Stromal cell of bone marrow (primary cell): Measurements from ENCODE around the gene APAF1.

Experiments used
- DNase-seq: peaks from one replicate; pipeline ENCODE4 v3.0.0-alpha.2; 2012; ENCODE audit warnings: low read depth

The APAF1 gene

DNA sequence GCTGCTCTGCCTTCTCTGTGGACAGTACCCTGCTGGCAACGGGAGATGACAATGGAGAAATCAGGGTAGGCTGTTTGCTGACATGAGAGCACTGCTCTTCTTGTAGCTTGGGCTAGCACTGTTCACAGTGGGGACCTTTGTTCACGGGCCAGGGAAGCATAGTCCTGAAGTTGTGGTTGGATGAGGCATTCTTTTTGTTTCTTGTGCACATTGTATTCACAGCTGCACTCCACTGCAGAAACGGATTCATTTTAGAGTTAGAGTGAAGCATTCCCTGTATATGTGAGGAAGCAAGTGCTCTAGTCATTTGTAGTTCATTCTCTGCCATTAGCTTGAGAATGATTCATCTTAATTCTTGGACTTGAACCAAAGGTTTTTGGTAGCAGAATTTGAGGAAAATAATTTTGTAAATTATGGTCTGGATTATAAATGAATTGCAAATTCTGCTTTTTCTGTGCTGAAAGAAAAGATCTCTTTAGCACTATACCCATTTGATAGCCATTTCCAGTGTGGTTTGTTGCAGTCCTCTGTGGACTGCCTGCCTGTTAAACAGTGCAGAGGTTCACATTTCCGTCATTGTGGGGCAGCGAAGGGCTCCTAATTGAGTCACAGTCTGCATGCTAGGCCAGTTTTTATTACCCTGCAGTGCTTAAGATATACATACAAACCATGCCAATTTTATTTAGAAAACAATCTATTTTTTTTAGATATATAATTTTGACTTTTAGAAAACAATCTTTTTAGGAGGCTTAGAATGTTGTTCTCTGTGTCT lies 80.6 kb downstream of the APAF1 start:
- peak; percentile 63 for DNase-seq

DNA sequence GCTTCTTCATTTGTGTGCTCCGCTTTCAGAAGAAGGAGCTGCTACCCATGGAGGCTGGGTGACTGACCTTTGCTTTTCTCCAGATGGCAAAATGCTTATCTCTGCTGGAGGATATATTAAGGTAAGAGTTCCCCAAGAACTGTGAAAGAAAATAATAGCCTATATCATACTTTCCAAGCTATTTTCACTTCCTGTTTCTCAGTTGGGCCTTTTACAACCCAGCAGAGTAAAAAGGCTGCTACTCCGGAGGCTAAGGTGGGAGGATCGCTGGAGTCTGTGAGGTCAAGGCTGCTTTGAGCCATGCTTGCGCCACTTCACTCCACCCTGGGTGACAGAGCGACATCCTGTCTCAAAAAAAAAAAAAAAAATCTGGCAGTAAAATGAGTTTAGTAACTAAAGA lies 82.1 kb downstream of the APAF1 start:
- DNase-seq: no peak

DNA sequence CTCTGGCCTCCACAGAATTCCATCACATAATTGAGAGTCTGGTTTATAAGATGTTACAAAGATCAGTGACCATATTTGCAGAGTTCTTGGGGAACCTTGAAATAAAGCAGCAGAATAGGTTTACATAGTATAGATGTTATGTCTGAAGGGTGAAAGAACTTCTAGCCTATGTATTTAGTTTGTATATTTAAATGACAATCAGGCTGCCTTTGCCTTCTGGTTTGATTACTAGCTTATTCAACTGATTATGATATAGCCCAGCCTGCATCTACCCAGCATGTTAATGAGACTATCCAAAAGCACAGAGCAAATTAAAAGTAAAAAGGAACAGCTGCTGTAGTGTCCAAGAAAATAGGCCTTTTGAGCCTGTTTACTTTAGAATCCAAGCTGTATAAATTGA lies 85.3 kb downstream of the APAF1 start:
- no peak for DNase-seq

DNA sequence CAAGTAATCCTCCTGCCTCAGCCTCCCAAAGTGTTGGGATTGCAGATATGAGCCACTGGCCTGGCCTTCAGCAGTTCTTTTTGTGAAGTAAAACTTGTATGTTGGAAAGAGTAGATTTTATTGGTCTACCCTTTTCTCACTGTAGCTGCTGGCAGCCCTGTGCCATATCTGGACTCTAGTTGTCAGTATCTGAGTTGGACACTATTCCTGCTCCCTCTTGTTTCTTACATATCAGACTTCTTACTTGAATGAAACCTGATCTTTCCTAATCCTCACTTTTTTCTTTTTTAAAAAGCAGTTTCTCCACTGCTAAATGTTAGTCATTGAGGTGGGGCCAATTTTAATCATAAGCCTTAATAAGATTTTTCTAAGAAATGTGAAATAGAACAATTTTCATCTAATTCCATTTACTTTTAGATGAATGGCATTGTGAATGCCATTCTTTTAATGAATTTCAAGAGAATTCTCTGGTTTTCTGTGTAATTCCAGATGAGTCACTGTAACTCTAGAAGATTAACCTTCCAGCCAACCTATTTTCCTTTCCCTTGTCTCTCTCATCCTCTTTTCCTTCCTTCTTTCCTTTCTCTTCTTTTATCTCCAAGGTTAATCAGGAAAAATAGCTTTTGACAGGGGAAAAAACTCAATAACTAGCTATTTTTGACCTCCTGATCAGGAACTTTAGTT lies 88.7 kb downstream of the APAF1 start:
- DNase-seq: no peak

DNA sequence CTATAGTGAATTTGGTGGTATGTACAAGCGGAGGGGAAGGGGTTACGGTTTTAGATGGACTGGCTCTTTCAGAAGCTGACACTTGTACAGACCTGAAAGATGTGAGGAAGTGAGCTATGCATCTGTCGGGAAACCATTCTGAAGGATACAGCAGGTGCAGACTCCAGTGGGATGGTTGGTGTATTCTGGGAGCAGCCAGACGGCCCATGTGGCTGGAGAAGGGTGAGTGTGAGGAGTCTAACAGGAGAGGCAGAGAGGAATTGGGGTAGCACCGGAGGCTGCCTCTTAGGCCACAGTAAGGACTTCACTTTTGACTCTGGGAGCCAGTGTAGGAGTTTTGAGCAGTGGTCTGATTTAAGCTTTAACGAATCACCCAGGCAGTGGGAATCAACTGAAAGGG lies 90.7 kb downstream of the APAF1 start:
- no peak for DNase-seq

DNA sequence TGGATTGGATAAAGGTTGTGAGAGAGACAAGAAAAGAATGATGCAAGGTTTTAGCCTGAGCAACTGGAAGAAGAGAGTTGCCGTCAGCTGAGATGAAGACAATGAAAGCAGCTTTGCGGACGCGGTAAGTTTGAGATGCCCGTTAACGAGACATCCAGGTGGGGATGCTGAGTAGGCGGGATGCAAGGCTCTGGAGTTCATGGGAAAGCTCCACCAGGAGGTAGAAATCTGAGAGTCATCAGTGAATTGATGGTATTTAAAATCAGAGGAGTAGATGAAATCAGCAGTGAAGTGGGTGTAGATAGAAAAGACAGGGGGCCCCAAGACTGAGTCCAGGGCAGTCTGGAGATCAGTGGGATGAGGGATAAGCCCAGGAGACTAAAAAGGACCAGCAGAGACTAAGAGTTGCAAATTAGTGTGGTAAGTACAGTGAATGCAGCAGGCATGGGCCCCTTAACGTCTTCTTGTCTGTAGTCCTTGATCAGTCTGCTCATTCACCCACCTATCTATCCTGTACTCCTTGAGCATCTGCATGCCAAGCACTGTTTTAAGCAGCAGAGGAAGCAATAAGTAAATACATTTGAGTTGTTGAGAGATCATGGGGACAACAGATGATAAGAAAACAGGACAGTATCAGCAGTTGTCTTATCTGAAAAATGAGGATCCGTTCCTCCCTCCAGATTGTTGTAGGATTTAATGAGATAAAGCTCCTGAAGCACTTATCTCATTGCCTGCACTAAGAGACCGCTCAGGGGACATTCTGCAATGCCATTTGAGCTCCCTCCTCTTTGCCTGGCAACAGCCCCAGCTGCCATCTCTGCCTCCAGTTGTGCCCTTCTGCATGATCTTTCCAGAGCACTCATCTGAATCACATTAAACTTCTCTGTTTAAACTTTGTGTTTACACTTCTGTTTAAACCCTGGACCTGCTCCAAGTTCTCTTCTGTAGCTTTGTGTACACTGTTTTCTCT lies 91.5 kb downstream of the APAF1 start:
- DNase-seq: no peak

DNA sequence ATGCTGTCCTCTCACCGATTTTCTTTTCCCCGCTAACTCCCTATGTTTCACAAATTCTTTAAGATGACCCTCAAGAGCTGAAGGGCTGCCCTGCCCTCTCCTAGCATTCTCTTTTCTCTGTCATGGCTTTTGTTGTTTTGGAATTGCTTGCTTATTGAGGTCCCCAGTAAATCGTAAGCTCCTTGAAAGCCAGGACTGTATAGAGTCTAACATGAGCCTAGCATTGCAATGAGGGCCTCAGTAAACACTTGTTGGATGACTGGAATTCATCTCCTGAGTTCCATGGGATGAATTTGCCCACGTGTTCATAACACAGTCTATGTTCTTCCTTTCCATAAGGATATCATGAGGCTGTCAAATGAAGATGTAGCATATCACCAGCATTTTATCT lies 92.2 kb downstream of the APAF1 start:
- DNase-seq: no peak

DNA sequence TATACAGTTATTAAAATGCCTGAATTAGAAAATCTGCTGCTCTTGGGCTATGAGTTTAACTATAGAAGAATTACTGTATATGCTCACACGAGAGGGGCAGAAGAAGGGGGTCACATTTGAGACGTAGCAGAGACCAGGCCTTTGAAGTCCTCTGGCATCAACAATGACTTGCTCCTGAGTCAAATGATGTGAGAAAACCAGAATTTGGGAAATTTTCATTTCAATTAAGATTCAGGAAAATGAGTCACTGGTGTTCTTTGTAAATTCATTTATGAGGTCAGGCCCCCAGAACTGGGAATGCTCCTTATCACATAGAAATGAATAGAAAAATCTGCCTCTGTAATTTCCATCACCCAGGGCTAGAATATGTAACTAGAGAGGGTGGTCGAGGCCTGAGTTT lies 92.9 kb downstream of the APAF1 start:
- DNase-seq: no peak

DNA sequence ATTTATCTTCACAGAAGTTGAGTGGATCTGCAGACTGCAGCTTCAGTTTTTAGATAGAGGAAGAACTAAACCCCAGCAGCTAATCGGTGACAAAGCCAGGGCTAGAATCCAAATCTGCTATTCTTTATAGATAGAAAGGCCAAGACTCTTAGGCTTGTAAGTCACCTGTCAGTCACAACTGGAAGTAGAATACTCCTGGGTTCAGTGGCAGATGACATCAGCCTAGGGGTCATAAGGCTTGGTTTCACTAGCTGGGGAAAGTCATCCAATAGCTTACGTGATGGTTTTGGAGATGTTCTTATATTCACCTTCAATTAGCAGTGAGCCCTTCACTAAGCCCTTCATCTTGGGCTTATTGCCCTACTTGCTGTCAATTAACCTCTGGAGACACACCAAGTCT lies 93.4 kb downstream of the APAF1 start:
- DNase-seq: no peak

DNA sequence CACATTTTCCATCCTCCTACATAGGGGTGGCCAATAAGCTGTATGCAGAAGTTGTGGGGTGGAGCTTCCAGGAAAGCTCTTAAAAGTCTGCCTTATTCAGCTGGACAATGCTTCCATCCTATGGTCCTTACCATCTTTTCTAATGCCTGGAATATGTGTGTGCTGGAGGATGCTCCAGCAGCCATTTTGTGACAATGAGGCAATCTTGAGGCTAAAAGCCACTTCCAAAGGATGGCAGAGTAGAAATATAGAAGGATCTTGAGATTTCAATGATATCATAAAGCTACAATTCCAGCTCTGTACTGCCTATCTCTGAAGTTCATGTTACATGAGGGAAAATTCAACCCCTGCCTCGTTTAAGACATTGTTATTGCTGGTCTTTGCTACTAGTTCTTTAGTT lies 95.7 kb downstream of the APAF1 start:
- DNase-seq: no peak

DNA sequence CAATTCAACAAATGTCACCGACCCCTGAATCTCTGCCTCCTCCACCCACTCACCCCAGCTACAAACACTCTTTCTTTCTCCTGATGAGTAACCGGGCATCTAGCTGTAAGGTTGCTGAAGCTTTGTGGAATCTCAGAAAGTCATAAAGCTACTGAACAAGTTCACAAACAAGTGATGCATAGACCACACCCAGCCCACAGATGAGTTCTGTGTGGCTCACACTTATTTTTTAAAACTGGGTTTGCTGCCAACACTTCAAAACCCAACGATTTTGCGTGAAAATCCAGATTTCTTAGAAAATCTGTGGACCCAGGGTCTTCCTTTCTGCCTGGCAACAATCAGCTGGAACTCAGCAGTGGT lies 96.1 kb downstream of the APAF1 start:
- DNase-seq: no peak

DNA sequence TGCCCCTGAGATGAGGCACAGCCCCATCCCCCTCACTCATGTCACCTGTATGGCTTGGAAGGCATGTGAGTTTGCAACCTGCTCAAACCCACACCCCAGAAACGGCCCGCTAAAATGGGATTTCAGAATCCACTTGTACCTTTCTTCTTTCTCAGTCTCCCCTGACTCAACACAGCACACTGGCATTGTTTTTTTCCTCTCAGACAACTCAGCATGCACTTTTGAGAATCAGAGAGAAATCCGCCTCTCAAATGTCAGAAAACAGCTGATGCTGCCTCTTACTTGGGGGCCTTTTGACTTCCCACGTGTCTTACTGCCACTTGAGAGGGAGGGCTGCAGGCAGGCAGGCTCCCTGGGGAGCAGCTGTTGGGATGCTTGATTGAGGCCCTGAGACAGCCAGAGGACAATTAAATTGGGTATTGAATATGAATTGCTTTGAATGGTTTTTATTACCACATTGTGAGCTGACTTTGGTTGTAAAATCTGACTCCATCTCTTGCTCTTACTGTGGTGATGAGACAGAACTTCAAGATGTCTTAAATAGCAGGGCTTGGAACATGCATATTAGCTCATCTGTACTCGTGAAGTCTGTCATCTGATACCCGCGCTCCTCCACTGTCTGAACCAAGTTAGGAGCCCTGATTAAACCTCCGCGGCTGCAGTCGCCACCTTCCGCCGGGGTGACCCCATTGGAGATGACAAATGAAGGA lies 96.6 kb downstream of the APAF1 start:
- no peak for DNase-seq

DNA sequence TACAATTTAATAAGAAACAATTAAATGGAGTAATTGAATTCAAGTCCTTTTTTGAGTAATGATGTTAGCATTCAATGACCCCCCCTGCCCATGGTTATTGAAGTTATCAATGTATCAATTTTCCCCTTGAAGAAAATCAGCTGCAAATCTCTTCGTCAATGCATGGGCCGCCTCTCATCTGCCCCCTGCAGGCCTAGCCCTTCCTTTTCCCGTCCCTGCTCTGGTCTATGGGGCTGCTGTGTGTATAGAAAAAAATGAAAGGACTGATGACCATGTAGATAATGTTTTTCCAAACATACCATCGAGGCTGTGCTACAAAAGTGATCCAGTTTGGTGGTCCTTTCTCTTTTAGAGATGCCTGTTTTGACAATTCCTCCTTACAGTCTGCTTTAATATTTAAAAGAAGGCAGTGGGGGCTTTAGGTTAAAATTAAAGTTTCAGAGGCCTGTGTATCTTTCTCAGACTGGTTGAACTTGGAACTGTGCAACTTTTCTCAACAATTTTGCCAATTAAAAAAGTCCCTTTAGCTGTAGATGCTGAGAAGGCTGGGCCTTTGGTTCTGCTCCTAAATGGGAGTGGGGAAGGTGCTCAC lies 98.4 kb downstream of the APAF1 start:
- DNase-seq: no peak

DNA sequence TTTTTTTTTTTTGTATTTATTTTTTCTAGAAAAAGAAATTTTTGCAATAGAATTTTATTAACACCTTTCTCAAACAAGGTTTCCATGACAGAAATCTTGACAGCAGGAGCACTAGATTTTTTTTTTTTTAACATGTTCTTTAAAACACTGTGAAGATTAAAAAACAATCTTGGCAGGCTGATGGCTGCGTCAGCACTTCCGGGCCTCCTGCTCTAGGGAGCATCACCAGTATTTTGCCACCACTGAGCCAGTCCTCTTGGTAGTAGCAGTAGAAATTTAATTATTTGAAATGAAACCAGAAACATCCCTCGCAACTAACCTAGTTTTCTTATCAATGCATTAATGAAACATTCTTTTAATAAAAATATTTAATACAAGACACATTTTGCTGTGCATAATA lies 99.6 kb downstream of the APAF1 start:
- DNase-seq: no peak

DNA sequence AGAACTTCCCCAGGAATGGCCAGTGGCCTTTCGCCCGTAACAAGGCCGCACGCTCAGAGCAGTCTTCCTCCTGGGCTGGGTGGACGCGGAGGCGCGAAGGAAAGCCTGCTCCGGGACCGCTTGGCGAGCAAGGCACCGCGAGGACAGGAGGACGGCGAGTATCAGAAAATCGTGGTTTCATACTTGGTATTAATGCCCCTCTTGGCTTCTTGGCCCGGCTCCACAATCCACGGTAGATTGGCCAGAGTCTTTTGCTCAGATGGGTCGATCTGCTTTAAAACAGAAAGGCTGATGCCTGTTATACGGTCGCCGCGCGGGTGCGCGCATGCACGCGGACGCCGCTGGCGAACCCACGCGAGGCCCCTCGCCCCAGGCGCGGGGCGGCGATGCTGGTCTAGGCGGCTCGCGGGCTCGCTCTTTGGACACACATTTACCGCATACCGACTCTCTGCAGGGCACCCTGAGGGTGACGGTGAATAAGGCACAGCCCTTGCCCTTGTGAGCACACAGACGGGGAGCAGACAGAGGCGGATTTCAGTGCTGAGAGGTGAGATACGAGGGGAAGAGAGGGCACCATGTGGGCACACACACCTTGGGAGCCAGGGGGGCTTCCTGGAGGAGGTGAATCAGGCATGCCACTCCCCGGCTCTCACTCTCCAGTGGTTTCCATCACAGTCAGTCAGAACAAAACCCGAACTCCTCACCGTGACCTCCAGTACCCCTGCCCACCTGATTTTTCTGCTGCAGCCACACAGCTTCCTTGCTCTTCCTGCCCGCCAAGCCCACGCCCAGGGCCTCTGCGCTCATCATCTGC lies 100.7 kb downstream of the APAF1 start:
- no peak for DNase-seq

DNA sequence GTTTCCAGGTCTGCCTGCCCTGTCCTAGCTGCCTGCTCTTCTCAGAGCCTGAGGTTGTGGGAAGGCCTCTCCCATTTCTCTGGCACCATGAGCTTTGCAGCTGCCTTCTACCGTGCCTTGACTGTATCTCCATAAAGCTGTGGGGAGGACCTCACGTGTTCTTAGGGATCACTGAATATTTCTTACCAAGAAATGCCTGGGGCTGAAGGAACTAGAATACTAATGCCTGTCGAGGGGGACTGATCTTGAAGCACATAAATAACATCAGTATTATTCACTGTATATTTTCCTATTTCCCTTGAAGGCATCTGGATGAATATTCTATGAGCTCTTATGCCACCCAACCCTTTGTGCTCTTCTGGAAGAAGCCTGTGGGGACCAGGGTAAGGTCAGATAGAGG lies 103.4 kb downstream of the APAF1 start:
- DNase-seq: no peak

DNA sequence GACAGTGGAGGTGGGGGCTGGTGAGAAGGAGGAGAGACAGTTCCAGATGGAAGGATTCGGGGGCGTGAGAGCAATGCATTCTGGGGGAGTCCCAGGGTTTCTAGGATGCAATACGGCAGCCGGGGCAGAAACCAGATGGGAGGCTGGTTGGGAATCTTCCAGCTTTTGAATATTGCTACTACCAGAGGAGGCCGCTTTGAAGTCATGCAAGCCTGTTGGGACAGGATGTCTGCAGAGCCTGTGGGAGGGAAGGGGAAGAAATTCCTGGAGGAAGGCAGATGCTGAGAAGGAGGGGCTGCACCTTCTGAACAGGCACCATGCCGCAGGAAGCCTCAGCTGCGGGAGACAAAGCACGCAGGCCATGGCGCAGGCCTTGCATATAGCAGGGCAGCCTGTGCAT lies 105.4 kb downstream of the APAF1 start:
- no peak for DNase-seq

DNA sequence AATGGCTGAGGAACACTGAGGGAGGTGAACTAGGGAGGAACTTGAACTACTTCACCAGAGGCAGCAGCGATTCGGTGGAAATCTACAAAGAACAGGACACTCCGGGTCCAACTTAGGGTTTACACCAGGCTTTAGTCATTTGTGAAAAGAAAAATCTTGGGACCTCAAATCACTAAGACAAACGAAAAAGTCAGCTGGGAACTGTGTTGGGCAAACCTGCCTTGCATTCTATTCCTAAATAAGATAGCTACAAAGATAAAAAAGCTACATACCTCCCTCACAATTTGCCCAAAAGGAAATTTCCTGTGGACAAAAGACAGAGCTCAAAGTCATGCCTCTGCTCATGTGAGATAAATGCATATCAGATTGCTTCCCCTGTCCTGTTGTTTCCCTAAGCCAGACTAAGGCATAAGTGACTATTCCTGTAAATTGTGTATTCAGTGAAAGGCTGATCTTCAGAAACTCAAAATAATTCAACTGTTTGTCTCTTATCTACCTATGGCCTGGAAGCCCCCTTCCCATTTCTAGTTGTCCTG lies 106.6 kb downstream of the APAF1 start:
- no peak for DNase-seq

DNA sequence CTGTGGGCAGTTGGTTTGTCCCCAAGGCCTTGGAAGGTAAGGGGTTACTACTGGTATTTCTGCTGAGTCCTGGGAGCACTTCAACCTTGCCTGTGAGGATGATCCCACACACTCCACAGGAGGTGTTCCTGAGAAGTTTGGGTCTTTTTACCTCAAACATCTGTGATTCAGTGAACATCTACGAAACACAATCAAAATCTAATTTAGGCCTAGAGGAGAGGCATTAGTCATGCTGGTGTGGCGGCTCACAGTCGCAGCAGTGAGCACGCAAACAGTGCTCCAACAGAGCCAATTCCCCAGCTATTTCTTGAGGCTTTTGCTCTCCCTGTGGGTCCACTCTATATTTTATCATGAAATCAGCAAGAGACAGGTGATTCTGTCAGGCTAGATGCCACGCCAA lies 107.6 kb downstream of the APAF1 start:
- DNase-seq: peak; percentile 24

DNA sequence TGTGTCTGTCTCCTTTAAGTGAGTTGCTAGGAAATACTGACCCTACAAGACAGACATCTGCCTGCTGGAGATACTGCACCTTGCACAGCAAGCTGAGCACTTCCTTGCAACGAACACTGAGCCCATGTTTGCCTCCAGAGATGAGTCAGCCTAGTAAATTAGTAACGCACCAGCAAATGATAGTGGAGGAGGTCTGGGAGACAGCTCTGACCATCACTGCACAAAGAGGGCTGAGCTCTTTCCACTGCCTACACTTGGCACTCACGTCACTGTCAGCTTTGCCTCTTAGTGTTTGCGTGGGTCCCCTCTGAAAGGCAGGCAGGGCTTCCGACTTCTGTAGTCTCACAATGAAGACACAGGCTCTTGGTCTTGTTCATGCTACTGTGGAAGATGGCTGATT lies 109.0 kb downstream of the APAF1 start:
- no peak for DNase-seq

DNA sequence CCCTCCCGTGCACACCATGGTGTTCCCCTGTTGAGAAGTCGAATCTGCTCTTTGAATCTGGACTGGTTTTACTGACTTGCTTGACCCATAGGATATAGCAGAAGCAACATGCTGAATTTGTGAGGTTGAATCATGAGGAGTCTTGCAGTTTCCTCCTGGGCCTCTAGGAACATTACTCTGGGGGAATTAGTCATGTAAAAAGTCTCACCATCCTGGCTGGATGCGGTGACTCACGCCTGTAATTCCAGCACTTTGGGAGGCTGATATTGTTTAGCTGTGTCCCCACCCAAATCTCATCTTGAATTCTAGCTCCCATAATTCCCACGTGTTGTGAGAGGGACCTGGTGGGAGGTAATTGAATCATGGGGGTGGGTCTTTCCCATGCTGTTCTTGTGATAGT lies 110.8 kb downstream of the APAF1 start:
- DNase-seq: peak; percentile 88
